C4-2B (cell line): Measurements from ENCODE around the gene SAXO2.
"Not testable (repeated sequence)": the region's sequence is repeated elsewhere in the genome, so short reads cannot be mapped to it uniquely, and the experiment has no call there.

Experiments
- ZFX ChIP-seq: fragments of 450-650 bp; IDR thresholded peaks from 2 replicates; pipeline ENCODE4 v1.6.1; 2017
- TF ChIP-seq, protein P1 (sequence below): fragments of 450-650 bp; conservative IDR thresholded peaks from 2 replicates; pipeline ENCODE4 v1.5.1; 2017; ENCODE audit warnings: mild to moderate bottlenecking

DNA sequence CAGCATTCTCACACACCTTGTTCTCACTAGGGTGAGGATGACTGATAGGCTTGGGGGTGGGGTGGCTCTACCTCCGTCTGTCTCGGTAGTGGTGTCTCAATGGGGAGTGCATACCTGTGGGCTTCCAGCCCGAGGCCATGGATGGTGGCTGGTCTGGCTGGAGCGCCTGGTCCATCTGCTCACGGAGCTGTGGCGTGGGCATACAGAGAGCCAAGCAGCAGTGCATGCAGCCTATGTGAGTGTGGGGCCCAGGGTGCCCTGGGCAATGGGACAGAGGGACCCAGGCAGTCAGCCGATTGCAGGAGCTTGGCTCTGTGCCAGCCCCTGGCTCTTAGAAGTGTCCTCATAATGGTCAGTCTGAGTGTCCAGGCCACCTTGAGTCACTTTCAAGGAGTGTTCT, 54.9 kb downstream of the SAXO2 start:
- TF ChIP-seq, protein P1, sequence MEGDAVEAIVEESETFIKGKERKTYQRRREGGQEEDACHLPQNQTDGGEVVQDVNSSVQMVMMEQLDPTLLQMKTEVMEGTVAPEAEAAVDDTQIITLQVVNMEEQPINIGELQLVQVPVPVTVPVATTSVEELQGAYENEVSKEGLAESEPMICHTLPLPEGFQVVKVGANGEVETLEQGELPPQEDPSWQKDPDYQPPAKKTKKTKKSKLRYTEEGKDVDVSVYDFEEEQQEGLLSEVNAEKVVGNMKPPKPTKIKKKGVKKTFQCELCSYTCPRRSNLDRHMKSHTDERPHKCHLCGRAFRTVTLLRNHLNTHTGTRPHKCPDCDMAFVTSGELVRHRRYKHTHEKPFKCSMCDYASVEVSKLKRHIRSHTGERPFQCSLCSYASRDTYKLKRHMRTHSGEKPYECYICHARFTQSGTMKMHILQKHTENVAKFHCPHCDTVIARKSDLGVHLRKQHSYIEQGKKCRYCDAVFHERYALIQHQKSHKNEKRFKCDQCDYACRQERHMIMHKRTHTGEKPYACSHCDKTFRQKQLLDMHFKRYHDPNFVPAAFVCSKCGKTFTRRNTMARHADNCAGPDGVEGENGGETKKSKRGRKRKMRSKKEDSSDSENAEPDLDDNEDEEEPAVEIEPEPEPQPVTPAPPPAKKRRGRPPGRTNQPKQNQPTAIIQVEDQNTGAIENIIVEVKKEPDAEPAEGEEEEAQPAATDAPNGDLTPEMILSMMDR, result not testable (repeated sequence)
- TF ChIP-seq ZFX, result not testable (repeated sequence)
